ENCODE results near the gene WDR49.

The WDR49 gene

DNA sequence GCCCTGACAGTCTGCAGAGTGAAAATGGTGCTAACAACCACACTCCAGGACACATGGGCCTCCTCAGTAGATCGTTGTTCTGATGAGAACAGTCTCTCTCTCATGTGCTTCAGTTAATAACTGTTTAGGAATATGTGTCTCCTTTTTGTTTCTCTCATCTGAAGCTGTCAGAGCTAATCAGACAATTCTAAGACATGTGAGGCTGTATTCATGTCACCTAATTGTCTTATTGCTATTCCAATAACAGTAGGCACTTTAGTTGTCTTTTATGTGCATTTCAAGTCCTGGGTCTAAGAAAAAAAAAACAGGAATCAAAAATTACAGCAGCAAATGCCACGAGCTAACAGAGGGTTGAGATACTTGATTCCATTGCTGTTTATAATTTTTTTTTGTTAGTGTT, 89.1 kb downstream of the WDR49 start:
- no peak overlapping the region for H3K4me3 ChIP-seq (ENCODE audit: low read depth, low read length)
- TF ChIP-seq, protein P1, sequence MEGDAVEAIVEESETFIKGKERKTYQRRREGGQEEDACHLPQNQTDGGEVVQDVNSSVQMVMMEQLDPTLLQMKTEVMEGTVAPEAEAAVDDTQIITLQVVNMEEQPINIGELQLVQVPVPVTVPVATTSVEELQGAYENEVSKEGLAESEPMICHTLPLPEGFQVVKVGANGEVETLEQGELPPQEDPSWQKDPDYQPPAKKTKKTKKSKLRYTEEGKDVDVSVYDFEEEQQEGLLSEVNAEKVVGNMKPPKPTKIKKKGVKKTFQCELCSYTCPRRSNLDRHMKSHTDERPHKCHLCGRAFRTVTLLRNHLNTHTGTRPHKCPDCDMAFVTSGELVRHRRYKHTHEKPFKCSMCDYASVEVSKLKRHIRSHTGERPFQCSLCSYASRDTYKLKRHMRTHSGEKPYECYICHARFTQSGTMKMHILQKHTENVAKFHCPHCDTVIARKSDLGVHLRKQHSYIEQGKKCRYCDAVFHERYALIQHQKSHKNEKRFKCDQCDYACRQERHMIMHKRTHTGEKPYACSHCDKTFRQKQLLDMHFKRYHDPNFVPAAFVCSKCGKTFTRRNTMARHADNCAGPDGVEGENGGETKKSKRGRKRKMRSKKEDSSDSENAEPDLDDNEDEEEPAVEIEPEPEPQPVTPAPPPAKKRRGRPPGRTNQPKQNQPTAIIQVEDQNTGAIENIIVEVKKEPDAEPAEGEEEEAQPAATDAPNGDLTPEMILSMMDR (IDR thresholded peaks at IDR 0.05; ENCODE audit: insufficient read depth, low read depth, low read length, missing control alignments): no peak
- DNase-seq (ENCODE audit: low read depth): no peak

DNA sequence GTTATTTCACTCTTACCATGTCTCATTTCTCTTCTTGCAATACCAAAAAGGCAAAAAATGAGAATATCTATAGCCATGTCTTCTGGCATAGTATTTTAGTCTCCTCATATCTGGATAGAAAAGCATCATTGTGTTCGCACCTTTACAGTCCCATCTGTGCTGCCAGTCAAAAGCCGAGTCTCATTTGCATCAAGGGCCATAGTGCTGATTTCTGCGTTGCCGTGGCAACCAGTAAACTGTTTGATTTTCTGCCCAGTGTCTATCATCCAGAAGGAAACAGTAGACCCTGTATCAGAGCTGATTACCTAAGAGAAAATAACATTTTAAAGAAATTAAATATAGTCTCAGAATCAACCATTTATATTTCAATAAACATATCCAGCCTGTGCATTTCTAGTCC, 93.8 kb downstream of the WDR49 start:
- H3K4me3 ChIP-seq (ENCODE audit: low read depth, low read length): no peak overlapping the region
- TF ChIP-seq, protein P1 (IDR thresholded peaks at IDR 0.05; ENCODE audit: insufficient read depth, low read depth, low read length, missing control alignments): no peak
- DNase-seq (ENCODE audit: low read depth): no peak

DNA sequence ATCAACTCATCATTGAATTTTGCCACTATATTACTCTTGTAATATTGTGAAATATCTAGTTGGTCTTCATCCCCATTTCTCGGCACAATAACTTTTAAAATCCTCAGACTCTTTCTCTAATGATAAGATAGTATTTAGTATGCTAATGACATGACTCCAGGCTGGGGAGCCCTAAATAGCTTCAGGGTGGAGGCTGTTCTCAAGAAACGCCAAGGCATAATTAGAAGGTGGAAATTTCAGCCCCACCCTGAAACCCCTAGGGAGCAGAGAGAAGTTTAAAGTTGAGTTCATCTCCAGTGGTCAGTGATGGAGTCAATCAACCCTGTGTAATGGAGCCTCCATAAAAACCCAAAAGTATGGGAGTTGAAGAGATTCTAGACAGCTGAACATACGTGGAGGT, 98.8 kb downstream of the WDR49 start:
- no peak overlapping the region for H3K4me3 ChIP-seq (ENCODE audit: low read depth, low read length)
- TF ChIP-seq, protein P1 (IDR thresholded peaks at IDR 0.05; ENCODE audit: insufficient read depth, low read depth, low read length, missing control alignments): no peak
- DNase-seq (ENCODE audit: low read depth): no peak

DNA sequence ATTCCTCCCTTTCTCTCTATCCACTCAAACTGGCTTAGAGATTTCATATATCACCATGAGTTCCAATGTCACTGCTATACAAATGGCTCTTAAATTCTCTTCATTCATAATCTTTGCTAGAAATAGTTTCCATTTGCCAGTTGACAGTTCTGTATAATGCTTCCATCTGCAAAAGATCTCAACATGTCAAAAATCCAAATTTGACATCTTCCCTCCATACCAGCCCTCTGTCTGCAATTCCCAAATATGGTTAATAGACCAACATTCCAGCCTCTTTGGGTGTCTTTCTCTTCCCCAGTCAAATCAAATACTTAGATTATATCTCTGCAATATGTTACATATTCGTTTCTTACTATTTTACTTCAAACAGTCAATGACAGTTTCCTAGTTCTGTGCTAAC, 115.7 kb downstream of the WDR49 start:
- TF ChIP-seq, protein P1 (IDR thresholded peaks at IDR 0.05; ENCODE audit: insufficient read depth, low read depth, low read length, missing control alignments): no peak
- no peak for DNase-seq (ENCODE audit: low read depth)
- H3K4me3 ChIP-seq (ENCODE audit: low read depth, low read length): no peak overlapping the region

DNA sequence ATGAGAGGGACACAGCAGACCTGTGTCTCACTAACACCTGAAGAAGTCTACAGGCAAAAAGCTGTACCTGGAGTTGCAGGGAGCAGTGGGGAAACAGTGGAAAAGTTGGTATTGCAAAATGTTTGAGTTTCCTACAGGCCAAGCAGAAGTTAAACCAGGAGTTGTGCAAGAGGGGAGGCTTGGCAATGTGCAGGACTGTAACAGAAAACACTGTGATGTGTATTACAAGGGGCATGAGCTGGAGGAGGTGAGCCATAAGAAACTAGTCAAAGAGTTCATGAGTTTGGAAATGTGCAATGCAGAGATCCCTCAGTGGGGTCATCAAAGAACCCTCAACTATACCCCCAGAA, 132.8 kb downstream of the WDR49 start:
- TF ChIP-seq, protein P1 (IDR thresholded peaks at IDR 0.05; ENCODE audit: insufficient read depth, low read depth, low read length, missing control alignments): no peak
- no peak overlapping the region for H3K4me3 ChIP-seq (ENCODE audit: low read depth, low read length)
- DNase-seq (ENCODE audit: low read depth): no peak

DNA sequence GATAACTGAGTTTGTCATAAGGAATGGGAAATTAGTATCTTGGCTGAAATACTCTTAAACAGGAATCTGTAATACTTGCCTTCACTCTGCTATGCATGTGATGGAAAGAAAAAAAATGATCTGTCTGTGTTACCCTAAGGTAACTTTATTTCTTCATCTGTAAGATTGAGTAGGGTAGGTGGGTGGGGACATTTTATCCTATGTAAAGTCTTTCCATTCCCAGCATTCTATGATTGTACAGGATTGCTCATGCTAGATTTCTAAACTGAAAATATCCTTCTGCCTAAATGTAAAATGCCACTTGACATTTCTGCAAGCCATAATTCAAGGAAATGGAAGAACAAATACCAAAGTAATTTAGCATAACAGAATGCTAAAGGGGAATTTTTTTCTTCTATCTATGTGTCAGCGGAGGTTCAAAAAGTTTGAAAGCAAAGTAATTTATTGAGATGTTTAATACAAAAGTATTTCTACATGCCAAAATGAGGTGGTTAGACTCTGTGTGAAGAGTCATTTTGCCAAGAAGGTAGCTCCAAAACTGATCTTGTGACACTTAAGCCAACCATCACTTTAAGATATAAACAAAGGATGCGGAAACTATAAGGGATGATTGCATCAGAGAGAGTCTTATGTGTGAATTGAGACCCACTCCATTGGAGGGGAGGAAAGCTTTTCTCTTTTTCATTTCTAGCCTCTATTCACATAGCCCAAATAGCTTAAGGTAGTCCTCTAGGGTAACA, 133.3 kb downstream of the WDR49 start:
- TF ChIP-seq, protein P1 (IDR thresholded peaks at IDR 0.05; ENCODE audit: insufficient read depth, low read depth, low read length, missing control alignments): no peak

DNA sequence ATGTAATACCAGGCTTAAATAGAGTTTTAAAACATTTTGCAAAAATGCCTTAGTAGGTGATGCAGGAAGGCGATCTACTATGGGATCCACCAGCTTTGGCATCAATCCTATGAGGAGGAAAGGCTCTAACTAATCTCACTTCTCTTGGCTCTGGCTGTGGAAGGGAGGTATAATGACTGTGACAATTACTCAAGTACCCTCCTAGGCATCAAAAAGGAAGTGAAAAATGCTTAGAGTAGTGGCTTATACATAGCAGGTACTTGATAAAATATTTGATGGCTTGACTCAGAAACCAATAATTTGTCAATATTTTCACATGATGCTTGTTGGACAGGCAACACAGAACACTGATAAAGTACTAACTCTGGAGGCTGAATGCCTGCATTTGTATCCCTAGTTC, 145.8 kb downstream of the WDR49 start:
- no peak for DNase-seq (ENCODE audit: low read depth)
- H3K4me3 ChIP-seq (ENCODE audit: low read depth, low read length): no peak overlapping the region
- TF ChIP-seq, protein P1 (IDR thresholded peaks at IDR 0.05; ENCODE audit: insufficient read depth, low read depth, low read length, missing control alignments): no peak

More for the DNA sequence above, 133.3 kb downstream of the WDR49 start:
- no peak for DNase-seq (ENCODE audit: low read depth)
- no peak overlapping the region for H3K4me3 ChIP-seq (ENCODE audit: low read depth, low read length)
